OCI-LY3 (cell line): ENCODE data around the gene GPR146.
A peak's percentile ranks its signal among the peaks of the same experiment; 100 is the strongest.

Experiments used
- H2AFZ ChIP-seq: fragments of 200-600, 300-600 bp; shearing (Covaris generic); 2 replicates; pipeline ENCODE4 v1.6.0; 2014; ENCODE audit warnings: antibody characterized with exemption, low read depth, low read length
- H3K27ac ChIP-seq: fragments of 200-600, 300-600 bp; sonication (generic); 2 replicates; pipeline ENCODE4 v1.5.1; 2014; ENCODE audit warnings: mild to moderate bottlenecking, low read length, moderate library complexity, mixed read lengths
- H3K27me3 ChIP-seq: fragments of 200-600, 300-600 bp; sonication (generic); 2 replicates; pipeline ENCODE4 v1.6.1; 2014; ENCODE audit warnings: low read depth, low read length, mixed read lengths
- H3K36me3 ChIP-seq: fragments of 200-600, 300-600 bp; sonication (generic); replicated peaks from 2 replicates; pipeline ENCODE3; 2014; ENCODE audit warnings: low read depth, low read length, mixed read lengths
- H3K4me1 ChIP-seq: fragments of 300-600, 200-600 bp; sonication (generic); 2 replicates; pipeline ENCODE4 v1.6.1; 2014; ENCODE audit warnings: low read length, mixed read lengths
- H3K4me2 ChIP-seq: fragments of 200-600, 300-600 bp; sonication (generic); 2 replicates; pipeline ENCODE4 v1.6.1; 2014; ENCODE audit warnings: low read length, mixed read lengths
- H3K4me3 ChIP-seq: fragments of 300-600, 200-600 bp; sonication (generic); 2 replicates; pipeline ENCODE4 v1.5.1; 2014; ENCODE audit warnings: antibody characterized with exemption, mild to moderate bottlenecking, low read length, moderate library complexity
- H3K79me2 ChIP-seq: fragments of 300-600, 200-600 bp; shearing (Covaris generic); 2 replicates; pipeline ENCODE4 v1.6.1; 2014; ENCODE audit warnings: mild to moderate bottlenecking, low read length, mixed read lengths
- H3K9ac ChIP-seq: fragments of 300-600, 200-600 bp; shearing (Covaris generic); 2 replicates; pipeline ENCODE4 v1.6.0; 2014; ENCODE audit warnings: mild to moderate bottlenecking, low read length, moderate library complexity
- H3K9me3 ChIP-seq: fragments of 200-600, 300-600 bp; shearing (Covaris generic); 2 replicates; pipeline ENCODE4 v1.6.1; 2014; ENCODE audit warnings: low read length, mixed read lengths; ENCODE audit not compliant: insufficient read depth
- H4K20me1 ChIP-seq: fragments of 200-600, 300-600 bp; sonication (generic); 2 replicates; pipeline ENCODE4 v1.6.1; 2016; ENCODE audit warnings: low read length, mixed read lengths; ENCODE audit not compliant: insufficient read depth
- CTCF ChIP-seq: fragments of 200-600, 300-600 bp; sonication (generic); IDR thresholded peaks from 2 replicates; pipeline ENCODE4 v1.5.1; 2014; ENCODE audit warnings: antibody characterized with exemption, low read length, low read depth
- EZH2phosphoT487 ChIP-seq: fragments of 200-600 bp; shearing (Covaris generic); IDR thresholded peaks from 2 replicates; pipeline ENCODE4 v1.6.1; 2018; ENCODE audit warnings: antibody characterized with exemption, mixed run types, low read depth

The GPR146 gene

DNA sequence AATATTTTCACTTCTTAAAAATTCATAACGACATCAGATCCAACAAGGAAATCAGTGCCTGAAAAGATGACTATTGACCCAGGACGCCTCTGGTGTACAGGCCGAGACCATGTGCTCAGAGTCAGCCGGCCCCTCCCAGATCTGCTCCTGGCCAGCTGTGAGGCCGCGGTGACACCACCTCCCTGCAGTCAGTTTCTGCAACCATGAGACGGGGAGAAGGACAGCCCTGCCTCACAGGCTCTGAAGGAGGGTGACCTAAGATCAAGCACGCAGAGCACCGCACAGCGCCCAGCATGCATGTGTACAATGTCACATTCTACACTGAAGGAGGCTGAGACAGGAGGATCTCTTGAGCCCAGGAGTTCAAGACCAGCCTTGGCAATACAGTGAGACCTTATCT is 40.9 kb downstream of the GPR146 start:
- no peak overlapping the region for H3K27ac ChIP-seq
- H3K27me3 ChIP-seq, result no peaks in the 10 kb centered on the region
- H4K20me1 ChIP-seq, result no peaks in the 10 kb centered on the region
- no peaks in the 10 kb centered on the region for H3K9me3 ChIP-seq
- H3K4me2 ChIP-seq, result no peak overlapping the region
- peaks cover 6% of the 10 kb centered on the region; the same call in 1 of the 2 replicates for H3K79me2 ChIP-seq
- H3K9ac ChIP-seq, result no peak overlapping the region
- H2AFZ ChIP-seq, result no peak overlapping the region
- peaks cover 4% of the 10 kb centered on the region for H3K36me3 ChIP-seq
- H3K4me1 ChIP-seq, result peaks cover 38% of the 10 kb centered on the region
- no peak overlapping the region for H3K4me3 ChIP-seq
- no peak for TF ChIP-seq CTCF
- no peak for TF ChIP-seq EZH2phosphoT487

GRCh38 chr7:1085910-1086421 is 41.6 kb downstream of the GPR146 start:
- Histone ChIP-seq H3K4me2 (peak overlapping the region; percentile 71), H4K20me1 (no peaks in the 10 kb centered on the region), H3K27ac (peak overlapping the region; percentile 81), H3K79me2 (peaks cover 6% of the 10 kb centered on the region; the same call in 1 of the 2 replicates), H3K9ac (peak overlapping the region; percentile 42; the same call in 1 of the 2 replicates), H3K36me3 (peaks cover 4% of the 10 kb centered on the region), H3K4me1 (peaks cover 38% of the 10 kb centered on the region), H3K9me3 (no peaks in the 10 kb centered on the region), H3K4me3 (peak overlapping the region; percentile 81), H2AFZ (no peak overlapping the region), H3K27me3 (no peaks in the 10 kb centered on the region)
- TF ChIP-seq EZH2phosphoT487 (no peak), CTCF (no peak)

DNA sequence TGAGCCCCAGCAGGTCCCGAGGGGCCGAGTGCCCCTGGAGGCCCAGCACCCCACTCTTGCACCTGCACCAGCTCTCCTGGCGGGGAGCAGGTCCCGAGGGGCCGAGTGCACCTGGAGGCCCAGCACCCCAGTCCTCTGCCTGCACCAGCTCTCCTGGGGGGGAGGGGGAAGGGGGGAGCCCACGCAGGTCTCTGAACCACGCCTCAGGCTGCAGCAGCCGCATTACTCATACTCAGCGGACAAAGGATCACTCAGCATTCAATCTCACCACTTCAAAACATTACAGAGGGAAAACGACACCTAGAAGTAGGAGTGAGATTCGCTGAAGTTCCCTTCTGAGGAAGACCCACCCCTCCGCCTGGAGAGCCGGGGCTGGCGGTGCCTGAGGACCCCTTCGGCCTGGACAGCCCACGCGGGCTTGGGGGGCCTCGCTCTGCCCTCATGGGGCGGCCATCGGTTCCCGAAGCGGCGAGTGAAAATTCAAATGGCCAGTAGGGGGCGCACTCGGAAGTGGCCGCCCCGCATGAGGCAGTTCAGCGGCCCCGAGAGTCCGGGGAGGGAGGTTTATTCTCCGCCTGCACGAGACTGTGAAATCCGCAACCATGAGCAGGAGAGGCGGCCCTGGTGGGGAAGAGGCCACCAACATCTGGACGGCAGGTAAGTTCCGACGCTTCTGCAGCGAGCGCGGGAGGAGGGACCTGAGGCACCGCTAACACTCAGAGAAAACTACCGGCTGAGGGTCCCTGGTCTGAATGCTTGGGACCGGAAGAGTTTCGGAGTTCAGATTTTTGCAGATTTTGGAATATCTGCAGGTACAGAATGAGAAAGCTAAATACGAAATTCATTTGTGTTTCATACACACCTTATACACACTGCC is 42.5 kb downstream of the GPR146 start:
- H3K4me3 ChIP-seq, result peak overlapping the region; percentile 81
- peak overlapping the region; percentile 28; the same call in 1 of the 2 replicates for H2AFZ ChIP-seq
- H3K9me3 ChIP-seq, result no peaks in the 10 kb centered on the region
- peak overlapping the region; percentile 81 for H3K27ac ChIP-seq
- H3K9ac ChIP-seq, result peak overlapping the region; percentile 70
- no peaks in the 10 kb centered on the region for H3K27me3 ChIP-seq
- peaks cover 38% of the 10 kb centered on the region for H3K4me1 ChIP-seq
- TF ChIP-seq CTCF (peak; percentile 72), EZH2phosphoT487 (no peak)
- peak overlapping the region; percentile 71 for H3K4me2 ChIP-seq
- H3K79me2 ChIP-seq, result peaks cover 6% of the 10 kb centered on the region; the same call in 1 of the 2 replicates
- peaks cover 4% of the 10 kb centered on the region for H3K36me3 ChIP-seq
- no peaks in the 10 kb centered on the region for H4K20me1 ChIP-seq

DNA sequence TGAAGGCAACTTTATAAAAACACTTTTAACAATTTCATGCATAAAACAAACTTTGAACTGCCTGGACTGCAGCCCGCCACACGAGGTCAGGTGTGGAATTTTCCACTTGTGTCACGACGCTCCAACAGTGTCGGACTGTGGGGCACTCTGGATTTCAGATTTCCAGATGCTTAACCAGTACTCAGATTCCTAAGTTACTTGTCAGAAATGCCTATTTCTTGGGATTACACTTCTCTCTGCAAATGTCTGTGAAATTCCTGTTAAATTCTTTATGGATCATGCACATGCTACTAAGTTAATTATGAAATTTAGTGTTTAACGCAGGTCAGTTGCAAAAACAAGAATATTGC is 43.1 kb downstream of the GPR146 start:
- Histone ChIP-seq H3K79me2 (peaks cover 6% of the 10 kb centered on the region; the same call in 1 of the 2 replicates), H3K4me3 (peak overlapping the region; percentile 81), H4K20me1 (no peaks in the 10 kb centered on the region), H3K27me3 (no peaks in the 10 kb centered on the region), H3K4me2 (peak overlapping the region; percentile 71), H3K36me3 (peaks cover 4% of the 10 kb centered on the region), H3K9ac (peak overlapping the region; percentile 70), H2AFZ (no peak overlapping the region; the same call in 1 of the 2 replicates), H3K27ac (peak overlapping the region; percentile 81), H3K4me1 (peaks cover 38% of the 10 kb centered on the region), H3K9me3 (no peaks in the 10 kb centered on the region)
- no peak for TF ChIP-seq CTCF
- no peak for TF ChIP-seq EZH2phosphoT487
